ENCODE measurements around the gene DDX18. TPM values are rescaled to one million over a fixed set of nuclear protein-coding genes. Genes with fewer than 3 reads are reported as not detected.

DDX18 gene
- polyA plus RNA-seq, 1 donor = 54.1 TPM

DNA sequence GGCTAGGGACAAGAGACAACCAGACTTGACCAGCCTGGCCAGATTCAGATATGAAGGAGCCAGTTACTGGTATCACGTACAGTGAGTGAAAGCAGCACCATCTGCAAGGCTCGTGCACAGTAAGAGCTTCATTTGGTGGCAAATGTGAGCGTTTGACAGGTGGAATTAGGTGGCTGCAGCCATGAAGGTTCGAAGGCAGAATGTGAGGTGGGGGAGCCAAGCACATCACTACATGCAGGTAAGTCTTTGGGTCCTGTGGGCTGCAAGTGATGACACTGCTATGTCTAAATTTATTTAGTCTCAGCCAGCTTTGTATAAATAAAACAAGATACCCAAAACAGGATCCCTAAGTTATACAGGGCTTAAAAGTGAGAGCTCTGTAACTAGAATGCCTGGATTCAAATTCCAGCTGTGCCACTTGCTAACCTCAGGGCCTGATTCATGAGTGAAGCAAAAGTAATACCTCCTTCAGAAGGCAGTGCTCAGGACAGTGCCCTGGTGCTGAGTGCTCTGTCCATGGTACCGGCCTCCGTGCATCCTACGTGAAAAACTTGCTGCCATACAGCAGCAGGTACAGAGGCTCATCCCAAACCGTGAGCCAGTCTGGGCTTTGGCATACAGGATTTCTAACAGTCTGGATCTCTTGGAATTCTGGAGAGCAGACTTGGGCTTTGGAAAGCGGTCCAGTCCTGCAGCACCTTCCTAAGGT, 18.6 kb downstream of the DDX18 start:
- H3K36me3 ChIP-seq (ENCODE audit: control insufficient read depth, insufficient read depth, low read length) = peaks cover 51% of the 10 kb centered on the region

GRCh38 chr2:117833911-117834310, 19.4 kb downstream of the DDX18 start:
- Histone ChIP-seq H3K27ac (ENCODE audit: low read length) (no peak overlapping the region), H3K27me3 (ENCODE audit: control insufficient read depth, insufficient read depth, low read length) (no peaks in the 10 kb centered on the region), H3K36me3 (ENCODE audit: control insufficient read depth, insufficient read depth, low read length) (peaks cover 43% of the 10 kb centered on the region), H3K9me3 (ENCODE audit: control insufficient read depth, low read depth, low read length) (no peaks in the 10 kb centered on the region), H3K4me3 (ENCODE audit: low read length) (no peak overlapping the region), H3K4me1 (ENCODE audit: control insufficient read depth, insufficient read depth, low read length) (no peaks in the 10 kb centered on the region)
- no peak for DNase-seq
- no CpG with 5 or more reads among the region's 3 CpGs for WGBS (ENCODE audit: insufficient coverage, low lambda C conversion rate)

More for the DNA sequence above, 18.6 kb downstream of the DDX18 start:
- WGBS (ENCODE audit: insufficient coverage, low lambda C conversion rate) = no CpG with 5 or more reads among the region's 9 CpGs
- Histone ChIP-seq H3K27me3 (ENCODE audit: control insufficient read depth, insufficient read depth, low read length) (no peaks in the 10 kb centered on the region), H3K4me1 (ENCODE audit: control insufficient read depth, insufficient read depth, low read length) (no peaks in the 10 kb centered on the region), H3K27ac (ENCODE audit: low read length) (no peak overlapping the region), H3K9me3 (ENCODE audit: control insufficient read depth, low read depth, low read length) (no peaks in the 10 kb centered on the region), H3K4me3 (ENCODE audit: low read length) (no peak overlapping the region)
- peak in 1 of 2 donors; percentile 13 for DNase-seq

DNA sequence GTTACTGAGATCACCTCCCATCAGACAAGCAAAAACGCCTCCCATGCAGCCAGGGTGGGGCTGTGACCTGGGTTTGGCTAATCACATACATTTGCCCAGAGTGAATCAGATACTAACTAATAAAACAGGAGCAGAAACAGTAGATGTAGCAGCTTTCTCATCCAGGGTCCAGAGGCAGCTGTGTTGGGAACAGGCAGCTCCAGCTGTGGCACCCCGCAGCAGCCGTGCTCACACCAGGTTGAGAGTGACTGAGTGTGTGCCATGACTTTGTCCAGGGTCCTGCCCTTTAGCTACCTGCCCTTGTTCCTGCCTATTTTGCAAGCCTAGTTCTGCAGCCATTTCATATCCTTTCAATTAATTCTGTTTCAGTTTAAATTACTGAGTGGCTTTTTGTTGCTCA, 20.5 kb downstream of the DDX18 start:
- Histone ChIP-seq H3K27ac (ENCODE audit: low read length) (no peak overlapping the region), H3K36me3 (ENCODE audit: control insufficient read depth, insufficient read depth, low read length) (peaks cover 33% of the 10 kb centered on the region), H3K4me1 (ENCODE audit: control insufficient read depth, insufficient read depth, low read length) (no peaks in the 10 kb centered on the region), H3K9me3 (ENCODE audit: control insufficient read depth, low read depth, low read length) (no peaks in the 10 kb centered on the region), H3K27me3 (ENCODE audit: control insufficient read depth, insufficient read depth, low read length) (no peaks in the 10 kb centered on the region), H3K4me3 (ENCODE audit: low read length) (no peak overlapping the region)
- DNase-seq = no peak
- no CpG with 5 or more reads among the region's 3 CpGs for WGBS (ENCODE audit: insufficient coverage, low lambda C conversion rate)

DNA sequence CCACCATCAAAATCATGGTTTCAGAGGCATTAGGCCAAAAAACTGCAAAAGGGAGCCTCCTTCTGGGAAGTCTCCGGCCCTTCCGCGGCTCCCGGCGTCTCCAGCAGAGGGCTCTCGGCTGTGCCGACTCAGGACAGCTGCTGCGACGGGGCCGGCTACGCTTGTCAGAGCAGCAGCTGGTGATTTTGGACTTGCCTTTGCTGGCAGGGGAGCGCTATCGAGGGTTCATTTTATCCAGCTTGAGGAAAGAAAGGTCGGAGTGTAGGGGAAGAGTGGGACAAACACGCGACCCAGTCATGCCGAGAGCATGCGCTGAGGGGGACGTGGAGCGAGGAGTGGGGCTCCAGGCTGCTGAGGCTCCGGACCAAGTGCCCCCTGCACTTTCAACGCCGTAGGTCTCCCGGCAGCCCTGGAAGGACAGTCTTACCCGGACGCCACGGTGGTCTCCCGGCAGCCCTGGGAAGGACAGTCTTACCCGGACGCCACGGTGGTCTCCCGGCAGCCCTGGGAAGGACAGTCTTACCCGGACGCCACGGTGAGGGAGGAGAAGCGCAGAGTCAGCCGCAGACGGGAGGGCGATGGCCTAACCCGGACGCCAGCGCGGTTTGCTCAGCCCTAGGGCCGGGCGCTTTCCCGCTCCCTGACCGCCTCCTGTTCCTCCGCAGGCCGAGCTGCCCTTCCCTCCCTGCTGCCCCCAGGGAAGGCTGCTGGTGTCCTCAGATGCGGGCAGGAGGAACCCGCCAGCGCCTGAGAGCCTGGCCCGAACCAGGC, 21.7 kb downstream of the DDX18 start:
- peak; percentile 56 to 69 for DNase-seq

GRCh38 chr2:117845304-117845703, 30.8 kb downstream of the DDX18 start:
- no peaks in the 10 kb centered on the region for H3K36me3 ChIP-seq (ENCODE audit: control insufficient read depth, insufficient read depth, low read length)
- no peaks in the 10 kb centered on the region for H3K9me3 ChIP-seq (ENCODE audit: control insufficient read depth, low read depth, low read length)
- peaks cover 14% of the 10 kb centered on the region for H3K27me3 ChIP-seq (ENCODE audit: control insufficient read depth, insufficient read depth, low read length)
- no peak for DNase-seq
- no peak overlapping the region for H3K4me3 ChIP-seq (ENCODE audit: low read length)
- H3K27ac ChIP-seq (ENCODE audit: low read length) = no peak overlapping the region
- WGBS (ENCODE audit: insufficient coverage, low lambda C conversion rate) = 100% methylated on average over 1 of the region's 2 CpGs
- H3K4me1 ChIP-seq (ENCODE audit: control insufficient read depth, insufficient read depth, low read length) = peaks cover 4% of the 10 kb centered on the region

More for the DNA sequence above, 21.7 kb downstream of the DDX18 start:
- H3K4me3 ChIP-seq (ENCODE audit: low read length) = peak overlapping the region; percentile 13
- no CpG with 5 or more reads among the region's 53 CpGs for WGBS (ENCODE audit: insufficient coverage, low lambda C conversion rate)
- H3K9me3 ChIP-seq (ENCODE audit: control insufficient read depth, low read depth, low read length) = no peaks in the 10 kb centered on the region
- no peak overlapping the region for H3K27ac ChIP-seq (ENCODE audit: low read length)
- H3K36me3 ChIP-seq (ENCODE audit: control insufficient read depth, insufficient read depth, low read length) = peaks cover 21% of the 10 kb centered on the region
- H3K4me1 ChIP-seq (ENCODE audit: control insufficient read depth, insufficient read depth, low read length) = no peaks in the 10 kb centered on the region
- no peaks in the 10 kb centered on the region for H3K27me3 ChIP-seq (ENCODE audit: control insufficient read depth, insufficient read depth, low read length)

DNA sequence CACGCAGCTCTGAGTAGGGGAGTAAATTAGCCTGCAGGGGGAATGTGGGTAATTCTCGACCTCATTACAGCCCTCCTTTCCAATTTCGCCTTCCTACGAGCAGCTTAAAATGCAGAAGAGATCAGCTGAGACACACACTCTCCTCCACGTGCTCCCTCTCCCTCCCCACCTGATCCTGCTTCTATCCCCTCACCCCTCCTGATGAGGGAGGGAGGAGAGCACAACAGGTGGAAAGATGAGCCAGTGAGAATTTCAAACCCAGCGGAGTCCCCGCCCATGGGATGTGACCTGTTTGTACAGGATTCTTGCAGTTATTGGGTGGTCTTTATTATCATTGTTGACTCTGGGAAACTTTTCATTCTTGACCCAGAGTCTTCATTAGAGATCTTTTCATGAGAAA, 35.5 kb downstream of the DDX18 start:
- WGBS (ENCODE audit: insufficient coverage, low lambda C conversion rate) = no CpG with 5 or more reads among the region's 7 CpGs
- Histone ChIP-seq H3K27ac (ENCODE audit: low read length) (no peak overlapping the region), H3K4me3 (ENCODE audit: low read length) (no peak overlapping the region), H3K36me3 (ENCODE audit: control insufficient read depth, insufficient read depth, low read length) (no peaks in the 10 kb centered on the region), H3K27me3 (ENCODE audit: control insufficient read depth, insufficient read depth, low read length) (peaks cover 38% of the 10 kb centered on the region), H3K9me3 (ENCODE audit: control insufficient read depth, low read depth, low read length) (no peaks in the 10 kb centered on the region), H3K4me1 (ENCODE audit: control insufficient read depth, insufficient read depth, low read length) (no peaks in the 10 kb centered on the region)
- DNase-seq = no peak

GRCh38 chr2:117850461-117850860, 36.0 kb downstream of the DDX18 start:
- Histone ChIP-seq H3K9me3 (ENCODE audit: control insufficient read depth, low read depth, low read length) (no peaks in the 10 kb centered on the region), H3K4me1 (ENCODE audit: control insufficient read depth, insufficient read depth, low read length) (no peaks in the 10 kb centered on the region), H3K36me3 (ENCODE audit: control insufficient read depth, insufficient read depth, low read length) (no peaks in the 10 kb centered on the region), H3K27me3 (ENCODE audit: control insufficient read depth, insufficient read depth, low read length) (peaks cover 38% of the 10 kb centered on the region), H3K27ac (ENCODE audit: low read length) (no peak overlapping the region), H3K4me3 (ENCODE audit: low read length) (no peak overlapping the region)
- DNase-seq = no peak
- WGBS (ENCODE audit: insufficient coverage, low lambda C conversion rate) = 0% methylated on average over 2 of the region's 4 CpGs

GRCh38 chr2:117851969-117852368, 37.5 kb downstream of the DDX18 start:
- no peaks in the 10 kb centered on the region for H3K9me3 ChIP-seq (ENCODE audit: control insufficient read depth, low read depth, low read length)
- H3K4me3 ChIP-seq (ENCODE audit: low read length) = no peak overlapping the region
- no peak overlapping the region for H3K27ac ChIP-seq (ENCODE audit: low read length)
- WGBS (ENCODE audit: insufficient coverage, low lambda C conversion rate) = no CpG with 5 or more reads among the region's 3 CpGs
- H3K27me3 ChIP-seq (ENCODE audit: control insufficient read depth, insufficient read depth, low read length) = peaks cover 43% of the 10 kb centered on the region
- no peak for DNase-seq
- no peaks in the 10 kb centered on the region for H3K36me3 ChIP-seq (ENCODE audit: control insufficient read depth, insufficient read depth, low read length)
- no peaks in the 10 kb centered on the region for H3K4me1 ChIP-seq (ENCODE audit: control insufficient read depth, insufficient read depth, low read length)

- no peak for DNase-seq
Measured at GRCh38 chr2:117853316-117853715, 38.8 kb downstream of the DDX18 start.

DNA sequence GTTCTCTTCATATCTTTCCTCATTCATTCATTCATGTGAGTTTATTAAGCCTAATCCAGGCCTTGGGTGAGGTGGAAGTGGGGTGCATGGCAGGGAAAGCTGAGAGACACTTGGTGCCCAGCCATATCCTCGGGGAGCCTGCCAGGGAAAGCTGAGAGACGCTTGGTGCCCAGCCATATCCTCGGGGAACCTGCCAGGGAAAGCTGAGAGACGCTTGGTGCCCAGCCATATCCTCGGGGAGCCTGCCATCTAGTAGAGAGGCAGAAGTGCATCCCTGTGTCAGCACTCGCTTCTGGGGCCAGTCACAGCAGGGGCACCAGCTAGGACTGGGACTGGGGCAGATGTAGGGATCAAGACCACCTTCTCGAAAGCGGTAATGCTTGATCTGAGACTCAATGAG, 39.4 kb downstream of the DDX18 start:
- H3K27me3 ChIP-seq (ENCODE audit: control insufficient read depth, insufficient read depth, low read length) = peaks cover 44% of the 10 kb centered on the region
- no peaks in the 10 kb centered on the region for H3K36me3 ChIP-seq (ENCODE audit: control insufficient read depth, insufficient read depth, low read length)
- no peaks in the 10 kb centered on the region for H3K4me1 ChIP-seq (ENCODE audit: control insufficient read depth, insufficient read depth, low read length)
- no peak overlapping the region for H3K4me3 ChIP-seq (ENCODE audit: low read length)
- peaks cover 1% of the 10 kb centered on the region for H3K9me3 ChIP-seq (ENCODE audit: control insufficient read depth, low read depth, low read length)
- H3K27ac ChIP-seq (ENCODE audit: low read length) = no peak overlapping the region
- no CpG with 5 or more reads among the region's 8 CpGs for WGBS (ENCODE audit: insufficient coverage, low lambda C conversion rate)
- no peak for DNase-seq

More at GRCh38 chr2:117853316-117853715, 38.8 kb downstream of the DDX18 start:
- H3K36me3 ChIP-seq (ENCODE audit: control insufficient read depth, insufficient read depth, low read length) = no peaks in the 10 kb centered on the region
- no CpG with 5 or more reads among the region's 2 CpGs for WGBS (ENCODE audit: insufficient coverage, low lambda C conversion rate)
- H3K9me3 ChIP-seq (ENCODE audit: control insufficient read depth, low read depth, low read length) = no peaks in the 10 kb centered on the region
- no peak overlapping the region for H3K27ac ChIP-seq (ENCODE audit: low read length)
- H3K4me1 ChIP-seq (ENCODE audit: control insufficient read depth, insufficient read depth, low read length) = no peaks in the 10 kb centered on the region
- peaks cover 41% of the 10 kb centered on the region for H3K27me3 ChIP-seq (ENCODE audit: control insufficient read depth, insufficient read depth, low read length)
- H3K4me3 ChIP-seq (ENCODE audit: low read length) = no peak overlapping the region
